ENCODE data around the gene NGF. TPM values are rescaled to one million over a fixed set of nuclear protein-coding genes. Genes with fewer than 3 reads are reported as not detected.

Gene NGF
- total and polyA plus RNA-seq, 2 of the 8 experiments (the other 6 are each of a cell fraction or from before 2014, with no cell fraction given) = 1.6 TPM; not detected in 1

GRCh38 chr1:115329965-115330364, 8.1 kb downstream of the NGF start:
- no peaks in the 10 kb centered on the region for H3K9me3 ChIP-seq (ENCODE audit: insufficient read depth in 2 of 2, low read depth in 1 of 2, low read length in 1 of 2)
- no peak overlapping the region for H3K23ac ChIP-seq (ENCODE audit: insufficient read length)
- no peak overlapping the region for H3K4me2 ChIP-seq (ENCODE audit: insufficient read depth in 1 of 2, low read depth in 2 of 2, low read length in 2 of 2)
- CTCF ChIA-PET (ENCODE audit: partially characterized antibody) = interaction anchor here (1.0 kb wide), 1 partner anchor 377 kb away, joined by 3 read pairs; no protein-coding TSS in a partner anchor
- no peak overlapping the region for H4K8ac ChIP-seq (ENCODE audit: extremely low read depth, insufficient read depth, low read length)
- H3K36me3 ChIP-seq (ENCODE audit: control insufficient read depth in 2 of 4, insufficient read depth in 4 of 4, low read length in 3 of 4) = no peaks in the 10 kb centered on the region
- DNase-seq (ENCODE audit: low read depth in 1 of 2, low spot score in 2 of 2) (no peak), FAIRE-seq (no peak)
- no peaks in the 10 kb centered on the region for H4K20me1 ChIP-seq (replicated peaks in 1 of 2; ENCODE audit: control insufficient read depth in 1 of 2, insufficient read depth in 2 of 2, low read length in 2 of 2)
- H3K27me3 ChIP-seq (replicated peaks in 1 of 4; ENCODE audit: control insufficient read depth in 3 of 4, extremely low read depth in 1 of 4, insufficient read depth in 3 of 4, low read length in 3 of 4) = no peaks in the 10 kb centered on the region
- H4K5ac ChIP-seq (ENCODE audit: insufficient read length, low read depth, low read length) = no peak overlapping the region
- H3K27ac ChIP-seq (ENCODE audit: low read depth, low read length) = no peak overlapping the region
- POLR2A ChIA-PET (ENCODE audit: partially characterized antibody) = no interaction called here
- H2AK5ac ChIP-seq (ENCODE audit: low read depth, low read length) = no peak overlapping the region
- no peaks in the 10 kb centered on the region for H3K79me1 ChIP-seq (ENCODE audit: low read depth, low read length)
- H4K91ac ChIP-seq (replicated peaks; ENCODE audit: insufficient read length, low read length) = no peak overlapping the region
- TF ChIP-seq TCF12 (IDR thresholded peaks at IDR 0.05; ENCODE audit: low read depth, low read length) (no peak), ASH2L (IDR thresholded peaks at IDR 0.05; ENCODE audit: low read length) (no peak), KDM5A (IDR thresholded peaks at IDR 0.05; ENCODE audit: low read length) (no peak), HDAC2 (IDR thresholded peaks at IDR 0.05; ENCODE audit: borderline replicate concordance in 1 of 2, low read depth in 2 of 2, low read length in 2 of 2) (no peak), JUN (IDR thresholded peaks at IDR 0.05; ENCODE audit: low read depth, low read length) (no peak), CEBPB (IDR thresholded peaks at IDR 0.05; ENCODE audit: low read depth, low read length) (no peak), RFX5 (IDR thresholded peaks at IDR 0.05; ENCODE audit: borderline replicate concordance, low read depth, low read length) (no peak), NRF1 (IDR thresholded peaks at IDR 0.05; ENCODE audit: low read depth, low read length) (no peak), GABPA (IDR thresholded peaks at IDR 0.05; ENCODE audit: borderline replicate concordance, insufficient read depth, low read length) (no peak), SP1 (IDR thresholded peaks at IDR 0.05; ENCODE audit: low read depth, low read length) (no peak), HDAC6 (IDR thresholded peaks at IDR 0.05; ENCODE audit: low read depth, low read length) (no peak)
- no peak overlapping the region for H2AFZ ChIP-seq (ENCODE audit: low read length)
- no peaks in the 10 kb centered on the region for H3K79me2 ChIP-seq (ENCODE audit: control insufficient read depth in 1 of 2, insufficient read depth in 2 of 2, low read length in 2 of 2)
- H3K14ac ChIP-seq (ENCODE audit: insufficient read length) = no peak overlapping the region
- H3K4ac ChIP-seq (replicated peaks; ENCODE audit: insufficient read length, low read depth, low read length) = no peak overlapping the region
- no peak overlapping the region for H3K4me3 ChIP-seq (ENCODE audit: extremely low read depth in 1 of 4, insufficient read depth in 2 of 4, low read depth in 3 of 4, low read length in 4 of 4)
- H2BK120ac ChIP-seq (replicated peaks; ENCODE audit: low read depth, low read length) = no peak overlapping the region
- H2BK20ac ChIP-seq (ENCODE audit: low read length) = no peak overlapping the region
- H3K18ac ChIP-seq (ENCODE audit: extremely low read depth, low read length) = no peak overlapping the region
- H2BK5ac ChIP-seq (ENCODE audit: low read depth, low read length) = no peak overlapping the region
- H3K56ac ChIP-seq (replicated peaks; ENCODE audit: insufficient read length, low read depth, low read length) = no peak overlapping the region
- no peak overlapping the region for H3K9ac ChIP-seq (replicated peaks in 1 of 4; ENCODE audit: extremely low read depth in 1 of 4, low read depth in 3 of 4, low read length in 3 of 4)
- 94% methylated on average over 3 of the region's 3 CpGs; no CpG with 5 or more reads in 1 of the 2 experiments for WGBS, 2 experiments (ENCODE audit: extremely low coverage in 1 of 2, insufficient coverage in 1 of 2, insufficient read length in 1 of 2, insufficient replicate concordance in 2 of 2, low coverage in 1 of 2, low lambda C conversion rate in 2 of 2, missing lambda C conversion rate in 1 of 2)
- no peak overlapping the region for H2BK12ac ChIP-seq (ENCODE audit: low read depth, low read length)
- no peak overlapping the region for H2BK15ac ChIP-seq (ENCODE audit: low read length)
- H3K4me1 ChIP-seq (replicated peaks in 1 of 4; ENCODE audit: control insufficient read depth in 3 of 4, insufficient read depth in 4 of 4, low read length in 3 of 4) = no peaks in the 10 kb centered on the region; a peak in 1 of 7 replicates
- no peaks in the 10 kb centered on the region for H3K23me2 ChIP-seq (ENCODE audit: low read depth, low read length)

Measured in H1 (cell line).